T-cell (primary cell): Measurements from ENCODE around the gene GLT1D1. TPM values are rescaled to one million over a fixed set of nuclear protein-coding genes. Genes with fewer than 3 reads are reported as not detected.

Source experiments
- ATAC-seq, 4 experiments: fragments of 200-7000 bp in 3 of 4; fragments of 150-1000 bp in 1 of 4; cut with Tn5 transposase; replicated peaks in 1 of 4; 1 replicate in 3 of 4; 2 replicates in 1 of 4; pipeline ENCODE4 v1.10.0; 2021; ENCODE audit warnings: moderate library complexity in 3 of 4, mild to moderate bottlenecking in 2 of 4, moderate number of reproducible peaks in 1 of 4
- CTCF ChIA-PET, 2 donors: fragments of 300-600 bp; sonication (Branson Sonifier 250); formaldehyde crosslinking; loops; one replicate each; lab custom pipeline; 2022; ENCODE audit warnings: antibody characterized with exemption in 2 of 2; lab: Charles Lee
- POLR2A ChIA-PET, 2 donors: fragments of 300-600 bp; sonication (Branson Sonifier 250); formaldehyde crosslinking; loops; one replicate each; lab custom pipeline; 2022; ENCODE audit warnings: antibody characterized with exemption in 2 of 2; lab: Charles Lee
- DNase-seq, 35 experiments: peaks; one replicate each; pipeline versions ENCODE4 v3.0.0 to v3.0.0-alpha.2; 2013 to 2023
- H3K27ac ChIP-seq: one replicate; pipeline ENCODE4 v1.5.1; 2013; ENCODE audit warnings: low read length
- H3K27me3 ChIP-seq, 2 experiments: replicated peaks in 1 of 2; 1 replicate in 1 of 2; 2 replicates in 1 of 2; pipeline versions ENCODE4 v1.6.1 to v1.7.0; 2013; ENCODE audit warnings: low read length in 1 of 2, mixed read lengths in 1 of 2; ENCODE audit not compliant: control insufficient read depth in 2 of 2, insufficient read depth in 2 of 2; ENCODE audit errors: extremely low read depth in 1 of 2
- H3K36me3 ChIP-seq, 2 donors: 1 replicate in 1 of 2; 2 replicates in 1 of 2; pipeline versions ENCODE4 v1.6.1 to v1.7.0; 2013; ENCODE audit warnings: low read length in 1 of 2; ENCODE audit not compliant: control insufficient read depth in 2 of 2, insufficient read depth in 1 of 2; ENCODE audit errors: extremely low read depth in 1 of 2
- H3K4me1 ChIP-seq, 2 experiments: 1 replicate in 1 of 2; 2 replicates in 1 of 2; pipeline versions ENCODE4 v1.6.1 to v1.7.0; 2013; ENCODE audit warnings: low read length in 2 of 2, mixed read lengths in 1 of 2; ENCODE audit not compliant: insufficient read depth in 2 of 2, control insufficient read depth in 1 of 2; ENCODE audit errors: extremely low read depth in 1 of 2
- H3K4me3 ChIP-seq, 2 donors: 1 replicate in 1 of 2; 2 replicates in 1 of 2; pipeline versions ENCODE4 v1.5.1 to v1.7.0; 2013; ENCODE audit warnings: mild to moderate bottlenecking in 2 of 2, low read length in 1 of 2, moderate library complexity in 1 of 2; ENCODE audit not compliant: control insufficient read depth in 1 of 2; ENCODE audit errors: extremely low read depth in 1 of 2
- H3K9me3 ChIP-seq: 2 replicates; pipeline ENCODE4 v1.7.0; 2013
- H3K27ac Mint-ChIP-seq, 2 donors: one replicate each; pipeline ENCODE4 v1.8.0; 2020 to 2021; ENCODE audit warnings: mild to moderate bottlenecking in 2 of 2, mixed read lengths in 2 of 2
- H3K27me3 Mint-ChIP-seq, 2 donors: one replicate each; pipeline ENCODE4 v1.8.0; 2021 to 2022; ENCODE audit warnings: mixed read lengths in 2 of 2
- H3K36me3 Mint-ChIP-seq: one replicate; pipeline ENCODE4 v1.8.0; 2021; ENCODE audit warnings: mixed read lengths
- H3K4me1 Mint-ChIP-seq, 3 donors: one replicate each; pipeline ENCODE4 v1.8.0; 2020 to 2022; ENCODE audit warnings: mixed read lengths in 3 of 3, mild to moderate bottlenecking in 1 of 3
- H3K4me3 Mint-ChIP-seq, 3 donors: one replicate each; pipeline ENCODE4 v1.8.0; 2020 to 2022; ENCODE audit warnings: mild to moderate bottlenecking in 3 of 3, mixed read lengths in 3 of 3, moderate library complexity in 3 of 3
- H3K9me3 Mint-ChIP-seq, 3 donors: one replicate each; pipeline ENCODE4 v1.8.0; 2020 to 2022; ENCODE audit warnings: mixed read lengths in 3 of 3
- WGBS: methylation state at CpG from one replicate; pipeline ENCODE4 v1.1.5; 2013; ENCODE audit warnings: missing lambda C conversion rate; ENCODE audit not compliant: insufficient coverage; 5-methylcytosine and 5-hydroxymethylcytosine counted together
- total RNA-seq, 35 experiments: library from RNA in 6 of 35; stranded (reverse) in 6 of 35; fragments of 120-200 nt in 1 of 35; gene quantifications; one replicate each; pipeline versions ENCODE4 v1.2.1 to v1.2.4 and lab custom pipeline; 2013 to 2026

GLT1D1 gene
- total RNA-seq, 5 donors from 2014 or later (not counting 1 experiment from before 2014, with no cell fraction given): 0.14 to 0.26 TPM; not detected in 3

- Histone ChIP-seq H3K4me1 (no peaks in the 10 kb centered on the region), H3K36me3 (no peaks in the 10 kb centered on the region), H3K4me3 (no peak overlapping the region), H3K9me3 (no peaks in the 10 kb centered on the region), H3K27me3 (no peaks in the 10 kb centered on the region), H3K27ac (no peak overlapping the region)
- H3K36me3 Mint-ChIP-seq: no peaks in the 10 kb centered on the region
- WGBS: 100% methylated on average over 1 of the region's 7 CpGs
- H3K27me3 Mint-ChIP-seq: peaks cover 0 to 2% of the 10 kb centered on the region in 2 donors
- H3K27ac Mint-ChIP-seq: no peak overlapping the region
- POLR2A ChIA-PET: no interaction called here
- H3K4me1 Mint-ChIP-seq: no peaks in the 10 kb centered on the region
- no peaks in the 10 kb centered on the region for H3K9me3 Mint-ChIP-seq
- ATAC-seq: no peak
- H3K4me3 Mint-ChIP-seq: no peak overlapping the region
- no peak for DNase-seq
- CTCF ChIA-PET: no interaction called here
These were observed 50.0 kb downstream of the GLT1D1 start for GRCh38 chr12:128903236-128903635.

GRCh38 chr12:128905003-128905544 lies 51.8 kb downstream of the GLT1D1 start:
- Mint-ChIP-seq H3K9me3 (no peaks in the 10 kb centered on the region), H3K4me1 (no peaks in the 10 kb centered on the region), H3K27me3 (peaks cover 0 to 4% of the 10 kb centered on the region in 2 donors), H3K4me3 (no peak overlapping the region), H3K36me3 (no peaks in the 10 kb centered on the region), H3K27ac (no peak overlapping the region)
- ChIA-PET CTCF (no interaction called here), POLR2A (no interaction called here)
- WGBS: 95% methylated on average over 10 of the region's 13 CpGs
- H3K9me3 ChIP-seq: no peaks in the 10 kb centered on the region
- DNase-seq (no peak), ATAC-seq (no peak)
- H3K4me1 ChIP-seq: no peaks in the 10 kb centered on the region
- no peaks in the 10 kb centered on the region for H3K27me3 ChIP-seq
- no peaks in the 10 kb centered on the region for H3K36me3 ChIP-seq
- H3K27ac ChIP-seq: no peak overlapping the region
- H3K4me3 ChIP-seq: no peak overlapping the region

GRCh38 chr12:128906485-128907137 lies 53.3 kb downstream of the GLT1D1 start:
- H3K4me1 ChIP-seq: no peaks in the 10 kb centered on the region
- POLR2A ChIA-PET: no interaction called here
- no peaks in the 10 kb centered on the region for H3K9me3 ChIP-seq
- H3K36me3 ChIP-seq: no peaks in the 10 kb centered on the region
- CTCF ChIA-PET: interaction anchor here in 1 of 2 donors (0.7 kb wide), 1 partner anchor 24 kb away, joined by 5 read pairs; no protein-coding TSS in a partner anchor
- Mint-ChIP-seq H3K27me3 (peaks cover 0 to 4% of the 10 kb centered on the region in 2 donors), H3K27ac (no peak overlapping the region), H3K36me3 (no peaks in the 10 kb centered on the region), H3K4me1 (no peaks in the 10 kb centered on the region), H3K9me3 (no peaks in the 10 kb centered on the region), H3K4me3 (no peak overlapping the region)
- DNase-seq (no peak), ATAC-seq (no peak)
- WGBS: 91% methylated on average over 4 of the region's 4 CpGs
- H3K27me3 ChIP-seq: no peaks in the 10 kb centered on the region
- H3K27ac ChIP-seq: no peak overlapping the region
- no peak overlapping the region for H3K4me3 ChIP-seq

- Histone ChIP-seq H3K36me3 (no peaks in the 10 kb centered on the region), H3K9me3 (no peaks in the 10 kb centered on the region), H3K4me1 (no peaks in the 10 kb centered on the region), H3K27ac (no peak overlapping the region), H3K27me3 (no peaks in the 10 kb centered on the region), H3K4me3 (no peak overlapping the region)
- Mint-ChIP-seq H3K4me3 (no peak overlapping the region), H3K27me3 (peaks cover 0 to 2% of the 10 kb centered on the region in 2 donors), H3K36me3 (no peaks in the 10 kb centered on the region), H3K27ac (no peak overlapping the region), H3K4me1 (no peaks in the 10 kb centered on the region), H3K9me3 (no peaks in the 10 kb centered on the region)
- 69% methylated on average over 1 of the region's 4 CpGs for WGBS
- no peak for DNase-seq
- no peak for ATAC-seq
- POLR2A ChIA-PET: no interaction called here
- CTCF ChIA-PET: no interaction called here
These were observed 55.0 kb downstream of the GLT1D1 start for GRCh38 chr12:128908254-128908653.

GRCh38 chr12:128909653-128910052 lies 56.4 kb downstream of the GLT1D1 start:
- ChIA-PET CTCF (no interaction called here), POLR2A (no interaction called here)
- no peaks in the 10 kb centered on the region for H3K9me3 ChIP-seq
- no peaks in the 10 kb centered on the region for H3K36me3 ChIP-seq
- H3K9me3 Mint-ChIP-seq: no peaks in the 10 kb centered on the region
- H3K27ac ChIP-seq: no peak overlapping the region
- no peaks in the 10 kb centered on the region for H3K27me3 ChIP-seq
- H3K4me3 ChIP-seq: no peak overlapping the region
- no peak overlapping the region for H3K4me3 Mint-ChIP-seq
- H3K36me3 Mint-ChIP-seq: no peaks in the 10 kb centered on the region
- ATAC-seq: no peak
- no peak overlapping the region for H3K27ac Mint-ChIP-seq
- no peak for DNase-seq
- H3K27me3 Mint-ChIP-seq: peaks cover 0 to 2% of the 10 kb centered on the region in 2 donors
- no peaks in the 10 kb centered on the region for H3K4me1 Mint-ChIP-seq
- no CpG with 5 or more reads among the region's 1 CpG for WGBS
- H3K4me1 ChIP-seq: no peaks in the 10 kb centered on the region

- 95% methylated on average over 4 of the region's 10 CpGs for WGBS
- H3K36me3 Mint-ChIP-seq: no peaks in the 10 kb centered on the region
- H3K4me1 Mint-ChIP-seq: peaks cover 0 to 5% (median 3%) of the 10 kb centered on the region in 3 donors
- H3K27me3 Mint-ChIP-seq: peaks cover 0 to 2% of the 10 kb centered on the region in 2 donors
- no peaks in the 10 kb centered on the region for H3K9me3 Mint-ChIP-seq
- ChIA-PET POLR2A (interaction anchor here in 1 of 2 donors (0.6 kb wide), 1 partner anchor 12 kb away, joined by 3 read pairs; no protein-coding TSS in a partner anchor), CTCF (no interaction called here)
- DNase-seq (no peak), ATAC-seq (no peak)
- Histone ChIP-seq H3K4me1 (no peaks in the 10 kb centered on the region), H3K36me3 (no peaks in the 10 kb centered on the region), H3K4me3 (no peak overlapping the region), H3K9me3 (no peaks in the 10 kb centered on the region), H3K27me3 (no peaks in the 10 kb centered on the region), H3K27ac (no peak overlapping the region)
- no peak overlapping the region for H3K4me3 Mint-ChIP-seq
- H3K27ac Mint-ChIP-seq: no peak overlapping the region
These were observed 57.4 kb downstream of the GLT1D1 start for GRCh38 chr12:128910629-128911028.
